ENCODE measurements around the gene CELF2.

Gene CELF2

DNA sequence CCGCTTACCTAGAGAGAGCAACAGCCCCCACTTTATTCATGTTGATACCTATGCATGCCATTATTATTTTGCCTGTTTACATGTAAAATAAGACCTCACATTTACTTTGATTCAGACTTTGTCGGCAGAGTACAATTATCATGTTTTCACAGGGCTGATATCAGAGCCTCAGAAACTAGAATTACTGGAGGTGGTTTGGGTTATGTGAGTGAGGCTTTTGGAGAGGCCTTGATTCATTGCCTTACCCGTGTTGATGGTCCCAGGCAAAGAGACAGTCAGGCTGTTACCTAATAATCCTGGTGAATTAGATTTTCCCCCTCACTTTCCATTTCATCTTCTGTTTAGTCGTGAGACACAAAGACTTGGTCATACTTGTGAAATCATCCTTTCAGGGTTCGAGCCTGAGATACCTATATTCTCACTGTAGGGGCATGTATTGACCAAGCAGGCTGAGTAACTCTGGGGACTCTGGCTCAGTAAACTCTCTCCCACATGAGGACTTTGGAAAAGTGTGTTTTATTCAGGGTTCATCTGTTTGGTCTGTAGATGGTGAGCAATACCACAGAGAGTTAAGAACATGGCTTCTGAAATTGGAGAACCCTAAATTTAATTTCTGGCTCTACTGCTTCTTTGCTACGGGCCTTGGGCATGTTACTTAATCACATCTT is 150.9 kb downstream of the CELF2 start:
- TF ChIP-seq OSR1 (CRISPR knock-in tag; IDR thresholded peaks at IDR 0.05) (no peak), ESRRG (CRISPR knock-in tag; IDR thresholded peaks at IDR 0.05) (no peak), ISL1 (CRISPR knock-in tag; IDR thresholded peaks at IDR 0.05) (no peak), TOX (CRISPR knock-in tag; IDR thresholded peaks at IDR 0.05; ENCODE audit: borderline replicate concordance) (no peak), ARNTL (CRISPR knock-in tag; IDR thresholded peaks at IDR 0.05; ENCODE audit: borderline replicate concordance, low read depth) (no peak), SNAI2 (CRISPR knock-in tag; IDR thresholded peaks at IDR 0.05) (no peak), ZNF565 (CRISPR knock-in tag; conservative IDR thresholded peaks at IDR 0.05; ENCODE audit: low read depth) (no peak), ZNF8 (CRISPR knock-in tag; IDR thresholded peaks at IDR 0.05) (no peak), ZFP3 (CRISPR knock-in tag; IDR thresholded peaks at IDR 0.05) (no peak), BACH2 (CRISPR knock-in tag; IDR thresholded peaks at IDR 0.05; ENCODE audit: borderline replicate concordance) (no peak), ZFP30 (CRISPR knock-in tag; IDR thresholded peaks at IDR 0.05) (no peak), ZNF70 (CRISPR knock-in tag; IDR thresholded peaks at IDR 0.05) (no peak), CSDC2 (CRISPR knock-in tag; IDR thresholded peaks at IDR 0.05) (no peak), TCF4 (CRISPR knock-in tag; IDR thresholded peaks at IDR 0.05; ENCODE audit: borderline replicate concordance) (no peak)
- TF ChIP-seq, protein P1, sequence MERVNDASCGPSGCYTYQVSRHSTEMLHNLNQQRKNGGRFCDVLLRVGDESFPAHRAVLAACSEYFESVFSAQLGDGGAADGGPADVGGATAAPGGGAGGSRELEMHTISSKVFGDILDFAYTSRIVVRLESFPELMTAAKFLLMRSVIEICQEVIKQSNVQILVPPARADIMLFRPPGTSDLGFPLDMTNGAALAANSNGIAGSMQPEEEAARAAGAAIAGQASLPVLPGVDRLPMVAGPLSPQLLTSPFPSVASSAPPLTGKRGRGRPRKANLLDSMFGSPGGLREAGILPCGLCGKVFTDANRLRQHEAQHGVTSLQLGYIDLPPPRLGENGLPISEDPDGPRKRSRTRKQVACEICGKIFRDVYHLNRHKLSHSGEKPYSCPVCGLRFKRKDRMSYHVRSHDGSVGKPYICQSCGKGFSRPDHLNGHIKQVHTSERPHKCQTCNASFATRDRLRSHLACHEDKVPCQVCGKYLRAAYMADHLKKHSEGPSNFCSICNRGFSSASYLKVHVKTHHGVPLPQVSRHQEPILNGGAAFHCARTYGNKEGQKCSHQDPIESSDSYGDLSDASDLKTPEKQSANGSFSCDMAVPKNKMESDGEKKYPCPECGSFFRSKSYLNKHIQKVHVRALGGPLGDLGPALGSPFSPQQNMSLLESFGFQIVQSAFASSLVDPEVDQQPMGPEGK (CRISPR knock-in tag; IDR thresholded peaks at IDR 0.05; ENCODE audit: borderline replicate concordance), result no peak
- TF ChIP-seq, protein P2, sequence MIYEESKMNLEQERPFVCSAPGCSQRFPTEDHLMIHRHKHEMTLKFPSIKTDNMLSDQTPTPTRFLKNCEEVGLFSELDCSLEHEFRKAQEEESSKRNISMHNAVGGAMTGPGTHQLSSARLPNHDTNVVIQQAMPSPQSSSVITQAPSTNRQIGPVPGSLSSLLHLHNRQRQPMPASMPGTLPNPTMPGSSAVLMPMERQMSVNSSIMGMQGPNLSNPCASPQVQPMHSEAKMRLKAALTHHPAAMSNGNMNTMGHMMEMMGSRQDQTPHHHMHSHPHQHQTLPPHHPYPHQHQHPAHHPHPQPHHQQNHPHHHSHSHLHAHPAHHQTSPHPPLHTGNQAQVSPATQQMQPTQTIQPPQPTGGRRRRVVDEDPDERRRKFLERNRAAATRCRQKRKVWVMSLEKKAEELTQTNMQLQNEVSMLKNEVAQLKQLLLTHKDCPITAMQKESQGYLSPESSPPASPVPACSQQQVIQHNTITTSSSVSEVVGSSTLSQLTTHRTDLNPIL (CRISPR knock-in tag; IDR thresholded peaks at IDR 0.05; ENCODE audit: low read depth), result no peak
- TF ChIP-seq, protein P3, sequence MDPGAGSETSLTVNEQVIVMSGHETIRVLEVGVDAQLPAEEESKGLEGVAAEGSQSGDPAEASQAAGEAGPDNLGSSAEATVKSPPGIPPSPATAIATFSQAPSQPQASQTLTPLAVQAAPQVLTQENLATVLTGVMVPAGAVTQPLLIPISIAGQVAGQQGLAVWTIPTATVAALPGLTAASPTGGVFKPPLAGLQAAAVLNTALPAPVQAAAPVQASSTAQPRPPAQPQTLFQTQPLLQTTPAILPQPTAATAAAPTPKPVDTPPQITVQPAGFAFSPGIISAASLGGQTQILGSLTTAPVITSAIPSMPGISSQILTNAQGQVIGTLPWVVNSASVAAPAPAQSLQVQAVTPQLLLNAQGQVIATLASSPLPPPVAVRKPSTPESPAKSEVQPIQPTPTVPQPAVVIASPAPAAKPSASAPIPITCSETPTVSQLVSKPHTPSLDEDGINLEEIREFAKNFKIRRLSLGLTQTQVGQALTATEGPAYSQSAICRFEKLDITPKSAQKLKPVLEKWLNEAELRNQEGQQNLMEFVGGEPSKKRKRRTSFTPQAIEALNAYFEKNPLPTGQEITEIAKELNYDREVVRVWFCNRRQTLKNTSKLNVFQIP (CRISPR knock-in tag; IDR thresholded peaks at IDR 0.05; ENCODE audit: borderline replicate concordance, low read depth), result no peak
- TF ChIP-seq, protein P4, sequence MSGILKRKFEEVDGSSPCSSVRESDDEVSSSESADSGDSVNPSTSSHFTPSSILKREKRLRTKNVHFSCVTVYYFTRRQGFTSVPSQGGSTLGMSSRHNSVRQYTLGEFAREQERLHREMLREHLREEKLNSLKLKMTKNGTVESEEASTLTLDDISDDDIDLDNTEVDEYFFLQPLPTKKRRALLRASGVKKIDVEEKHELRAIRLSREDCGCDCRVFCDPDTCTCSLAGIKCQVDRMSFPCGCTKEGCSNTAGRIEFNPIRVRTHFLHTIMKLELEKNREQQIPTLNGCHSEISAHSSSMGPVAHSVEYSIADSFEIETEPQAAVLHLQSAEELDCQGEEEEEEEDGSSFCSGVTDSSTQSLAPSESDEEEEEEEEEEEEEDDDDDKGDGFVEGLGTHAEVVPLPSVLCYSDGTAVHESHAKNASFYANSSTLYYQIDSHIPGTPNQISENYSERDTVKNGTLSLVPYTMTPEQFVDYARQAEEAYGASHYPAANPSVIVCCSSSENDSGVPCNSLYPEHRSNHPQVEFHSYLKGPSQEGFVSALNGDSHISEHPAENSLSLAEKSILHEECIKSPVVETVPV (CRISPR knock-in tag; IDR thresholded peaks at IDR 0.05), result no peak

DNA sequence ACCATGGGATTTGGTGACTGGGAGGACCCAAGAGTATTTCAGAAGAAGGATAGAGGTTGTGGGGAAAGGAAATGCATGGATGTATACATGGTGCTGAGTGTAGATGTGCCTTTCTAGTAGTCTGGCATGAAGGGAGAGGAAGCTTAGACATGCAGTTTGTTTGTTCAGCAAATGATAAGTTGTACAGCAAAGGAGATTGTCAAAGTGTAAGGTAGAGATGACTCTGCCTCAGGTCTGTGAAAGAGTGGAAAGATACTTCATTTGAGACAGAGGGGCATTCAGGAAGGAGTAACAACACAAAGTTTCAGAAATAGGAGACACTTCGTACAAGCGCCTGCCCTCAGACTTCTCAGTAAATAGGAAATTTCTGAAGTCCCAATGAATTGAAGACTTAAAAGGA is 152.3 kb downstream of the CELF2 start:
- no peak for TF ChIP-seq ZNF8 (CRISPR knock-in tag; IDR thresholded peaks at IDR 0.05)
- no peak for TF ChIP-seq ZNF70 (CRISPR knock-in tag; IDR thresholded peaks at IDR 0.05)
- no peak for TF ChIP-seq TCF4 (CRISPR knock-in tag; IDR thresholded peaks at IDR 0.05; ENCODE audit: borderline replicate concordance)
- TF ChIP-seq ZFP3 (CRISPR knock-in tag; IDR thresholded peaks at IDR 0.05), result no peak
- no peak for TF ChIP-seq ESRRG (CRISPR knock-in tag; IDR thresholded peaks at IDR 0.05)
- TF ChIP-seq, protein P5, sequence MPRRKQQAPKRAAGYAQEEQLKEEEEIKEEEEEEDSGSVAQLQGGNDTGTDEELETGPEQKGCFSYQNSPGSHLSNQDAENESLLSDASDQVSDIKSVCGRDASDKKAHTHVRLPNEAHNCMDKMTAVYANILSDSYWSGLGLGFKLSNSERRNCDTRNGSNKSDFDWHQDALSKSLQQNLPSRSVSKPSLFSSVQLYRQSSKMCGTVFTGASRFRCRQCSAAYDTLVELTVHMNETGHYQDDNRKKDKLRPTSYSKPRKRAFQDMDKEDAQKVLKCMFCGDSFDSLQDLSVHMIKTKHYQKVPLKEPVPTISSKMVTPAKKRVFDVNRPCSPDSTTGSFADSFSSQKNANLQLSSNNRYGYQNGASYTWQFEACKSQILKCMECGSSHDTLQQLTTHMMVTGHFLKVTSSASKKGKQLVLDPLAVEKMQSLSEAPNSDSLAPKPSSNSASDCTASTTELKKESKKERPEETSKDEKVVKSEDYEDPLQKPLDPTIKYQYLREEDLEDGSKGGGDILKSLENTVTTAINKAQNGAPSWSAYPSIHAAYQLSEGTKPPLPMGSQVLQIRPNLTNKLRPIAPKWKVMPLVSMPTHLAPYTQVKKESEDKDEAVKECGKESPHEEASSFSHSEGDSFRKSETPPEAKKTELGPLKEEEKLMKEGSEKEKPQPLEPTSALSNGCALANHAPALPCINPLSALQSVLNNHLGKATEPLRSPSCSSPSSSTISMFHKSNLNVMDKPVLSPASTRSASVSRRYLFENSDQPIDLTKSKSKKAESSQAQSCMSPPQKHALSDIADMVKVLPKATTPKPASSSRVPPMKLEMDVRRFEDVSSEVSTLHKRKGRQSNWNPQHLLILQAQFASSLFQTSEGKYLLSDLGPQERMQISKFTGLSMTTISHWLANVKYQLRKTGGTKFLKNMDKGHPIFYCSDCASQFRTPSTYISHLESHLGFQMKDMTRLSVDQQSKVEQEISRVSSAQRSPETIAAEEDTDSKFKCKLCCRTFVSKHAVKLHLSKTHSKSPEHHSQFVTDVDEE (CRISPR knock-in tag; IDR thresholded peaks at IDR 0.05), result no peak
- TF ChIP-seq, protein P2 (CRISPR knock-in tag; IDR thresholded peaks at IDR 0.05; ENCODE audit: low read depth), result no peak
- TF ChIP-seq SNAI2 (CRISPR knock-in tag; IDR thresholded peaks at IDR 0.05), result no peak
- no peak for TF ChIP-seq ARNTL (CRISPR knock-in tag; IDR thresholded peaks at IDR 0.05; ENCODE audit: borderline replicate concordance, low read depth)
- TF ChIP-seq ZFP30 (CRISPR knock-in tag; IDR thresholded peaks at IDR 0.05), result no peak
- no peak for TF ChIP-seq RARB (CRISPR knock-in tag; IDR thresholded peaks at IDR 0.05)
- TF ChIP-seq OSR1 (CRISPR knock-in tag; IDR thresholded peaks at IDR 0.05), result no peak
- no peak for TF ChIP-seq ZNF565 (CRISPR knock-in tag; conservative IDR thresholded peaks at IDR 0.05; ENCODE audit: low read depth)
- no peak for TF ChIP-seq ZC3H10 (CRISPR knock-in tag; IDR thresholded peaks at IDR 0.05)
- no peak for ATAC-seq

More for the DNA sequence above, 150.9 kb downstream of the CELF2 start:
- no peak for ATAC-seq

All from SK-N-SH treated with all-trans-retinoic acid at 6 μM for 48 hours (cell line).